ENCODE results near the gene JUP.
"Not testable (repeated sequence)": the region's sequence is repeated elsewhere in the genome, so short reads cannot be mapped to it uniquely, and the experiment has no call there.

The JUP gene

DNA sequence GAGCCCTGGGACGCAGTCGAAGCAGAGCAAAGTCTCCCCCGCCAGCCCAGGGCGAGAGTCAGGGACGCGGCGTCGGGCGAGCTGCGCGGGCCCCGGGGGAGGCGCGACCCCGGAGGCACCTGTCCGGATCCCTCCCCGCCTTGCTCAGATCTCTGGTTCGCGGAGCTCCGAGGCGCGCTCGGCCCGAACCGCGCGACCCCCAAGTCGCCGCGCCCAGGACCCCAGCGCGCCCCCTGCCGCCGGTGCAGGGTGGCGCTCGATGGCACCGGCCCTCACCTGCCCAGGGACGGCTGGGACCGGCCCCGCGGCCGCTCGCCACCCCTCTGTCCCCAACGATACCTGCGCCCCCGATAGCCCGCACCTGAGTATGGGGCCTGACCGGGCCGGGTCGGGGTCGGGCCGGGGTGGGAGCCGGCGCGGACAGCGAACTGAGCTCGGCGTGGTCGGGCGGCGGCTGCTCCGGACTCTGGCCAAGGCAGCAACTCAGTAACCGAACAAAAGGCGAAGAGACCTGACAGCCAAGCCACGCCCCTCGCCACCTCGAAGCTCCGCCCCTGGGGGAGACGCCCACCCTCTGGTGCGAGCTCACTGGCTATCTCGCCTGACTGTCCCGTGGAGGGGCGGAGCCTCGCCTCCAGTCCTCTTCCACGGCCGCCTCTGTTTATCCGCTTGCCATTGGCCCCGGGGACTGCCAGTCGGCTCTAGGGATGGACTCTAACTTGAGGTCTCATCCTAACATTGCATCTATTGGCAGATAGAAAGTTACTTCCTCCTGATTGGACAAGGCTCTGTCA, at the start of gene JUP:
TSS of gene JUP (minus strand) at position 485 of the 794 bp plus-strand sequence. CDS start 14,857 bp downstream, outside the sequence.
- DNase-seq (ENCODE audit: low read depth): peak; percentile 79

DNA sequence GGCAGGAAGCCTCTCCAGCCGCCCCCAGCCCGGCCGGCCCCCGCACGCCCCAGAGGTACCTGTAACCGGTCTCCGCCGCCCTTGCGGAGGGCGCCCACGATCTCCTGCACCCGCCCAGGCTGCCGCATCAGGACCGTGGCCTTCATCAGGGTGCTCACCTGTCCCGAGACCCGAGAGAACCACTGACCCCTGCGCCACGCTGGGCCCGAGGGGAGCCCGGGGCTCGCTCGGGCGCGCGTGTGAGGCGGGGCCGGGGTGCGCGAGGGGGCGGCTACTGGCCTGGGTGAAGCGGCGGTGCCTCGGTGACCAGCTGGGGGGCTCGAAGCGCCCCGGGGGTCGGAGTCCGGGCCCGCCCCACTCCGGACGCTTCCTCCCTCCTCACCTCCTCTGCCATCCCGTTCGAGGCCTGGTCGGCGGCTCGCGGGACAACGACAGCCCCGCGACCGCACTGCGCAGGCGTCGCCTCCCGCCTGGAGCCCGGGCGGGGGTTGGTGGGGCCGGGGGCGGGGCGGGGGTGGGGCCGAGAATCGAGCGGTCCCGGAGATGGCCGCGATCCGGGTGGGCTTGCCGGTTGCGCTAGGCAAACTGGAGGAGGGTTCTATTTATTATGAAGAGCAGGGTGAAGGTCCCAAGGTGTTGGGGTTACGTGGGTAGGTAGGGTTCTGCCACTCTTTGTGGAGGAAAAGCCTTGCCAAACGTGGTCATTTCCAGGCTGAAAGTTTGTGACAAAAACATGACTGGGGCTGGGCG, 49.5 kb upstream of the JUP start, which contains the start of gene NT5C3B:
TSS of gene NT5C3B (minus strand) at position 433 of the 750 bp plus-strand sequence. CDS start at position 394, 39 bp downstream.
- DNase-seq (ENCODE audit: low read depth): peak; percentile 47

DNA sequence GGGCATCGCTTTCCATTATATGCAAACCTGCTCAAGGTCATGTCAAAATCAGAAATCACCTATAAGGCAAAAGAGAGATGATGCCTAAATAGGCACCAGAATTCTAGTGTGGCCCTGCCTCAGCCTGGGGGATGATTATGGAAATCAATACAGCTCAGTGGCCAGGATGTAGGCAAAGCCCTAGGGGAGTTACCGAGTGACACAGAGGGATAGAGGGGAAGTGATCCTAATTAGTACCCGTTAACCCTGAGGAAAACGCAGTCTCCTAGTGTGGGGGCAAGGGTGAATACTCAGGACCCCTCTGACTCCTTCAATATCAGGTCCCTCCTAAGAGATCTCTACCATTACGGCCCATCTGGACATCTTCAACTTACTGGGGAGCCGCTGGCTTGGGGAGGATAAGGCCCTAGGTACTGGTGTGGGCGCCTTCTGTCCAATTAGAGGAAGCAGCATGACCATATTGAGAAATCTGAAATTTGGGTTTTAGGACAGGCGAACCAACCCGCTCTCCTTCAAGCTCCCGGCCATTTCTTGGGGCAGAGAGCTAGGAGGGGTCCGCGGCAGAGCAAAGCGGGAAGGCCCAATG, 48.8 kb upstream of the JUP start:
- no peak for DNase-seq (ENCODE audit: low read depth)

DNA sequence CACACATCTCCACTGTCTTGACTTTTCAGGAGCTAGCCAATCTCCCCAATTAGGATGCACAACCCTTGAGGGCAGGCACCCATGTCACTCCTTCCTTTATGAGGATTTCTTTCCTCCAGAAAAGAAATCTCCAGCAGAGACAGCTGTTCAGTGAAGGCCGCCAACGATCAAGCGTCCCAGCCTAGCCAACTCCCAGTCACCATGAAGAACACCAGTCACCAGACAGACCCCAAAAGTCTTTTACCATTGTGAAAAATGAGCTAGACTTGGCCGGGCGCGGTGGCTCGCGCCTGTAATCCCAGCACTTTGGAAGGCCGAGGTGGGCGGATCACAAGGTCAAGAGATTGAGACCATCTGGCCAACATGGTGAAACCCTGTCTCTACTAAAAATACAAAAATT, 43.5 kb upstream of the JUP start:
- DNase-seq (ENCODE audit: low read depth): not testable (repeated sequence)

DNA sequence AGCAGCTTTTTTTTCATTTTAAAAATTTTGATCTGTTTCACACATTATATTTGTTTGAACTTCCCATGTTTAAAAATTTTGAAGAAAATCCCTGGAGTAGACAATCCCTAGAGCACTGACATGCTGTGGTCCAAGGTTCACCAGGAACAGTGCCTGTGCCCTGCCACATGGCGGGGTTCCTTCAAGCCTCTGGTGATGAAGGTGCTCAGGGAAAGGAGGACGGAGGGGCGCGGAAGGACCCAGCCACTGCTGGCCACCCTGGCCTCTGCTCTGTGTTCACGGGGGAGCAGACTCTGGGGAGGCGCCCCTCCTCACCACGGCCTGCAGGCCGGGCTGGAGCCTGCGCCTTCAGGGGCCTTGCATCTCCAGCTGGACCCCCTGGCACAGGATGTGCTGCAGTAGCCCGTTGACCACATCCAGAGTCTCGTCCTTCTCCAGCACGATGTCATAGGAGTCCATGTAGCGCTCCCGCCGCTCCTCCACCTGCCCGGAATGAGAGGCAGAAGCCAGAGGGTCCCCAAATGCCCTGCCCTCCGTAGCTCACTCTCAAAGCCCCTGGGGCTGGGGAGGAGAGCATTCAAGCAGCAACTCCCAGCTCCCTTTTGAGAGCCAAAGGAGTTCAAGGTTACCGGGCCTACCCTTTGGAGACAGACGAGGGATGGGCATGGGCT, 38.8 kb upstream of the JUP start:
- DNase-seq (ENCODE audit: low read depth): no peak

DNA sequence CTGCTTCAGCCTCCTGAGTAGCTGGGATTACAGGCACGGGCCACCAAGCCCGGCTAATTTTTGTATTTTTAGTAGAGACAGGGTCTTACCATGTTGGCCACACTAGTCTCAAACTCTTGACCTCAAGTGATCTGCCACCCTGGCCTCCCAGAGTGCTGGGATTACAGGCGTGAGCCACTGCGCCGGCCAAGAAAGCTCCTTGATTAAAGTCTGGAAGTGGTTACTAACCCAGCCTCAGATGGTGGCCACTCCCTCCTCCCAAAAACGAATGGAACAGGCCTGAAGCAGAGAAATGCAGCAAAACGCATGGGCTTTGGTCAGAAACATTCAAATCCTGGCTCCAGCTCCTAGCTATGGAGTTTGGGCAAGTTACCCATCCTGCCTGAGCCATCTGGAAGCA, 37.6 kb upstream of the JUP start:
- DNase-seq (ENCODE audit: low read depth): no peak

DNA sequence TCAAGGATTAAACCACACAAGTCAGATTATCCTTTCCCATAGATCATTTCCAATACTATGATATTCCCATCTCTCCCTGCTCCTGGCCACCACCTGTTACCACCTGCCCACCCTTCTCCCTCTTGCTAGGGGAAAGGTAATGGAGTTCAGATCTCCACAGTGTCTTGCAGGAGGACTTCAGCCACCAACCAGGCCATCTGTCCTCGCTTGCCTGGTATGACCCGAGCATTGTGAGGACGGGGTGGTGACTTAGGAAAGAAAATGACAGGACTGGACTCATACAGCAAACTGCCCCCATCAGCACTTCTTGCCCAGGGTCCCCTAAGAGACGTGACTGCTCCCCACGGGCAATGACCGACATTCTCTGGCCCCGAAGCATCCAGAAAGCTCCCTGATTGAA, 37.1 kb upstream of the JUP start:
- DNase-seq (ENCODE audit: low read depth): no peak

DNA sequence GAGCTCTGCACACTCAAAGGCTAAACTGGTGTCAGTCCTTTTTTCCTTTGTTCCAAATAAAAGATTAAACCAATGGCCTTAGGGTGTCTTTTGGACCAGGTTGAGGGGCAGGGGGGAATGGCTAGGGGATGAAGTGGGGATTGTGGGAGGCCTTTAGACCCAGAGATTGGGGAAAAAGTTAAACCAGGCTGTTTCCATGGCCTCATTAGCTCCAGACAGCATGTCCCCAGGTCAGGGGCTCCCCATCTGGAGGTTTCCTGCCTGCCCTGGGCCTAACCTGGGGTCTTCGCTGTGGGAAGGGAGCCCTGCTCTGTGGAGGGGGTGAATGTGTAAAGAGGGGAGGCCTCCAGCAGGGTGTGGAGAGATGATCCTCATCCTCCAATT, 36.6 kb upstream of the JUP start:
- DNase-seq (ENCODE audit: low read depth): no peak

DNA sequence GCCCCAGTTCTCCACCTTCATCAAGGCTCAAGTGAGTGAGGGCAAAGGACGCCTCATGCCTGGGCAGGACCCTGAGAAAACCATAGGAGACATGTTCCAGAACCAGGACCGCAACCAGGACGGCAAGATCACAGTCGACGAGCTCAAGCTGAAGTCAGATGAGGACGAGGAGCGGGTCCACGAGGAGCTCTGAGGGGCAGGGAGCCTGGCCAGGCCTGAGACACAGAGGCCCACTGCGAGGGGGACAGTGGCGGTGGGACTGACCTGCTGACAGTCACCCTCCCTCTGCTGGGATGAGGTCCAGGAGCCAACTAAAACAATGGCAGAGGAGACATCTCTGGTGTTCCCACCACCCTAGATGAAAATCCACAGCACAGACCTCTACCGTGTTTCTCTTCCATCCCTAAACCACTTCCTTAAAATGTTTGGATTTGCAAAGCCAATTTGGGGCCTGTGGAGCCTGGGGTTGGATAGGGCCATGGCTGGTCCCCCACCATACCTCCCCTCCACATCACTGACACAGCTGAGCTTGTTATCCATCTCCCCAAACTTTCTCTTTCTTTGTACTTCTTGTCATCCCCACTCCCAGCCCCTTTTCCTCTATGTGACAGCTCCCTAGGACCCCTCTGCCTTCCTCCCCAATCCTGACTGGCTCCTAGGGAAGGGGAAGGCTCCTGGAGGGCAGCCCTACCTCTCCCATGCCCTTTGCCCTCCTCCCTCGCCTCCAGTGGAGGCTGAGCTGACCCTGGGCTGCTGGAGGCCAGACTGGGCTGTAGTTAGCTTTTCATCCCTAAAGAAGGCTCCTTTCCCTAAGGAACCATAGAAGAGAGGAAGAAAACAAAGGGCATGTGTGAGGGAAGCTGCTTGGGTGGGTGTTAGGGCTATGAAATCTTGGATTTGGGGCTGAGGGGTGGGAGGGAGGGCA, 36.0 kb upstream of the JUP start:
- no peak for DNase-seq (ENCODE audit: low read depth)

DNA sequence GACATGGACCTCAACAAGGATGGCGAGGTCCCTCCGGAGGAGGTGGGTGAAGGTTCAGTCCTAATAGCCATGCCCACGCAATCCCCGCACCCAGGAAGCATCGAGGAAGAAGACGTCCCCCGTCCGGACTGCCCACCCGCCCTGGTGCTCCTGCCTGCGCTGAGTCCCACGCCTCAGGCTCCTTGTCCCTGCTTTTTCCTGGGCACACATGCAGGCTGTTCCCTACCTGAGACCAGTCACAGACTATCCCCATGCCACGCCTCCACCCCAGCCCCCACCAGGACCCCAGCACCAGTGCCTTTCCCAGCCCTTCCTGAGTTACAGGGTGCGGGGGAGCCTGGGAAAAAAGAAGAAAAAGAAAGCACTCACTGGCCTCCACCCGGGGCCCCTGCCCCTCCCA, 35.3 kb upstream of the JUP start:
- DNase-seq (ENCODE audit: low read depth): no peak

DNA sequence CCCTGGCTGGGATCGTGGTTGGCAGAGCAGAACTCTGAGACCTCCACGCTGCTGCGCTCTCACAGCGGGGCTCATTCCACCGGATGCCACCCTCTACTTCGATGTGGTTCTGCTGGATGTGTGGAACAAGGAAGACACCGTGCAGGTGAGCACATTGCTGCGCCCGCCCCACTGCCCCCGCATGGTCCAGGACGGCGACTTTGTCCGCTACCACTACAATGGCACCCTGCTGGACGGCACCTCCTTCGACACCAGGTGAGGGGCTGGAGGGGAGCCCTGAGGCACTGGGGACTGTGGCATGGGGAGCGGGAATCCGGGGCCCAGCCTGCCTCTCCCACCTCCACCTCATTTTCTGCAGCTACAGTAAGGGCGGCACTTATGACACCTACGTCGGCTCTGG, 31.5 kb upstream of the JUP start:
- DNase-seq (ENCODE audit: low read depth): no peak

DNA sequence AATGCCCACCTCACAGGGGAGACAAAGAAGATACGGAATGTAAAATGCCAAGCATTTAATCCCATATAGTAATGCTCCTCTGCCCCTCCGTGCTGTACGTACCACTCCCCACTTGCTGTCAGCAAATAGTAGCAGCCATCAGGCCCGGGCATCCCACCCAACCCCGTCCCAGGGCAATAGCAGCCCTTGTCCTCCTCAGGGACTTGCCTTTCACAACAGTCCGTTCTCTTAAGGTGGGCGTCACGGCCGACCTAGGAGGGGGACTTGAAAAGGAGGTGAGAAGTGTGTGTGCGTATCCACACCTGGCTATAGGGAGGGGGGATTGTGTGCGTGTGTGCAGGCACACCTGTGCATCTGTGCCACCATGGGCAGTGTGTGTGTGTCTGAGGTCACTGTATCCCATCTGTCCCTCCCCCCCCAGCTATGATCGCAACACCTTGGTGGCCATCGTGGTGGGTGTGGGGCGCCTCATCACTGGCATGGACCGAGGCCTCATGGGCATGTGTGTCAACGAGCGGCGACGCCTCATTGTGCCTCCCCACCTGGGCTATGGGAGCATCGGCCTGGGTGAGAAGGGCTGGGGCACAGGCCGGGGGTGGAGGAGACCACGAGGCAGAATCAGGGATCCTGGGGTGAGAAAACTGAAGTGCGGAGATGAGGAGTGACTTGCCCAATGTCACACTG, 30.3 kb upstream of the JUP start:
- no peak for DNase-seq (ENCODE audit: low read depth)

DNA sequence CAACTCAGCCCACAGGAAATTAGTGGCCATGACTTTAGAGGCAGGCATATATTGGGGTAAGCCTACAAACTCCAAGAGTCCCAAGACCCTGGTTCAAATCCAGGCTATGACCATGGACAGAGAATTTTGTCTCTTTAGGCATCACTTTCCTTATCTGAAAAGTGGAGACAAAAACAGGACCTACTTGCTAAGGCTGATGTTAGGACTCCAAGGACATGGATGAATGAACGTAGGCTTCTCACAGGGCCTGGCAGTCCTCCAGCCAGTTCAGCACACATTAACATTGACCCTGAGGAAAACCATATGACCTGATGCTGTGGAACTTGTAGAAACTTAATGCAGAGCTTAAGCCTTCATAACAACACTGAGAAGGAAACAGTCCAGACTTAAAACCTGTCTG, 27.7 kb upstream of the JUP start:
- DNase-seq (ENCODE audit: low read depth): no peak

DNA sequence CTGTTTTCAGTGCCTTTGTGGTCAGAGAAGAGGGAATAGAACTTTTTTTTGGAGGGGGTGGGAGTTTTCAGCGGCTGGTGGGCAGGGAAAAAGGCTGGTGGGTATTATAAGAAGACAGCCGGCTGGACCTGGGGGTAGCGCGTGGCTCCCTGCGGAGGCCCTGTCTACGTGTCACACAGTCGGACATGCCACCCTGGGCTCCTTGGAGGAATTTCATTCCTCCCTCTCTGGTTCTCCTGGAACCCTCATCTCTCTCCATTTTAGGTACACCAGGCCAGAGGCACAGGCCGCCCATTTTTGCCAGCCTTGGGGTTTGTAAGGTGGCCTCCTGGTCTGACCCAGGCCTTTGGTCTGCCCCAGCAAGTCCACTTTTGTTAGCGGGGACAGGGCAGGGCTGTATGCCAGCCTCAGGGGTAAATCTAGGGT, 27.2 kb upstream of the JUP start:
- DNase-seq (ENCODE audit: low read depth): no peak

DNA sequence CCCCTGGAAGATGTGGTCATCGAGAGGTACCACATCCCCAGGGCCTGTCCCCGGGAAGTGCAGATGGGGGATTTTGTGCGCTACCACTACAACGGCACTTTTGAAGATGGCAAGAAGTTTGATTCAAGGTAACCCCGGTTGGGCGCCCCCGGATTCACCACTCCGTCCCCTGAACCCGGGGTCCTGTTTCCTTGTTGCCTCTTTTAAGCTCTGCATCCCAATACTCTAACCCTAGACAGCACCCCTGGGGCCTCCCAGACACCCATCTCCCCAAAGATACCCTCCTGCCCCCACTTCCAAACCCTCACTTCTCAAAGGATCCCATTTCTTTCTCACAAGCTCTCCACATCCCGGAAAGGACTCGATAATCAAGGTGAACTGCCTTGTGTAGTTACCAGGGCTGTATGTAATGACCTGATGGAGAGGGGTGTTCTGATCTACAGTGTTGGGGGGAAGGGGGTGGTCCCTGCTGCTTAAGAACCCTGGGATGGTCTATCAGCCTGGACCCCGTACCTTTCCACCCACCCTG, 26.7 kb upstream of the JUP start:
- DNase-seq (ENCODE audit: low read depth): no peak

DNA sequence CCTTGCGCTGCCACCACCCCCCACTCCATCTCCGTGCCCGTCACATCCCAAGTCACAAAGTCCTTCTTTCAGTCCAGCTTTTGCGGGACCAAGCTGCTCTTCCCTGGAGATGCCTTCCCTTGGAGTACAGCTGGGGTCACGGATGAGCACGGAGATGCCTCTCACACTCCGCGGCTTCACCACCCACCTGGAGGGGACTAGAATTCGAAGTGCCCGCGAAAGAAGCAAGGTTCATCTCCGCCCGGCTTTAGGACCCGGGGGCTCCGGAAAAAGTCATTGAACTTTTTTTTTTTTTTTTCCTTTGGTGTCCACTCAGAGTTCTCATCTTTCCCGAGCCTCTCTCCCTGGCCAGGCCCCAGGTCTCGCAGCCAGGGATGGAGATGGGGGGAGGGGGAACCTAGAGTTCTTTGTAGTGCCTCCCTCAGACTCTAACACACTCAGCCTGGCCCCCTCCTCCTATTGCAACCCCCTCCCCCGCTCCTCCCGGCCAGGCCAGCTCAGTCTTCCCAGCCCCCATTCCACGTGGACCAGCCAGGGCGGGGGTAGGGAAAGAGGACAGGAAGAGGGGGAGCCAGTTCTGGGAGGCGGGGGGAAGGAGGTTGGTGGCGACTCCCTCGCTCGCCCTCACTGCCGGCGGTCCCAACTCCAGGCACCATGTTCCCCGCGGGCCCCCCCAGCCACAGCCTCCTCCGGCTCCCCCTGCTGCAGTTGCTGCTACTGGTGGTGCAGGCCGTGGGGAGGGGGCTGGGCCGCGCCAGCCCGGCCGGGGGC, 26.1 kb upstream of the JUP start, which contains the start of gene FKBP10:
TSS of gene FKBP10 (plus strand) at position 624 of the 771 bp plus-strand sequence. CDS start at position 655, 31 bp downstream.
- DNase-seq (ENCODE audit: low read depth): no peak

DNA sequence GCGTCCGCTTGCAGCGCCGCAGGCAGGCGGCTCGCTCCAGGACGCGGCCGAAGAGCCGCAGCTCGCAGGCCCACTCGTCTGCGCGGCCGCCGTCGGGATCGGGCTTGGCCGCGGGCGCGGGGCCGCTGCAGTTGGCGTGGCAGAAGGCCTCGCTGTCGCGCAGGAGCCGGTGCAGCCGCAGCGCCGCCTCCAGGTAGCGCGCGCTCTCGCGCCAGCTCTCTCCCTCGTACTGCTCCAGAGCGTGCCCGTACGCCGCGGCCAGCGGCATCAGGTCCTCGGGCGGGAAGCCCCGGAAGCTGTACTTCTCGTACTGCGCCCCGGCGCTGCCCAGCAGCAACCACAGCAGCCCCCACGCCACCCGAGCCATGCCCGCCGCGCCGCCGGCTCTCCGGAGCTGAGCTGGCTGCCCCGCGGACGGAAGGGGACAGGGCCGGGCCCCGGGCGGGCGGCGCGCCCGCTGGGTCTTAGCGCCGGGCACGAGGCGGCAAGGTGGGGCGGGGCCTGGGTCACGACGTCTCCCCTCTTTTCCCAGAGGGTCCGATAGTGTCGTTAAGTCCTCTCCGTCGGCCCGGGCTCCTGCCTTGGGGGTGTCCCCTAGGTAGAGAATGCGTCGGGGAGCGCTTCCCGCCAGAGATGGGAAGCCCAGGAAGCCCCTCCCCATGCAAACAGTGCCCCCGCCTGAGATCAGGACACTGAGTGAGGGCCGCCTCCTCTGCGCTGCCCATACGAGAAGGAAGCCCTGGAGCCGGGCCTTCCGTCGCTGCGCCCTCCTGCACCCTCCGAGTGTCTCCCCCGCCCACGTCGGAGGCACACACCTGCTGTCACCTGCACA, 25.3 kb upstream of the JUP start, which contains the start of gene P3H4:
TSS of gene P3H4 (minus strand) at position 401 of the 832 bp plus-strand sequence. CDS start at position 367, 34 bp downstream.
- peak; percentile 50 for DNase-seq (ENCODE audit: low read depth)
